ENCODE measurements around the gene PTBP3.

PTBP3 gene

GRCh38 chr9:112274600-112274999, 58.8 kb downstream of the PTBP3 start:
- Histone ChIP-seq H3K9ac (ENCODE audit: low read depth, low read length, poor library complexity, severe bottlenecking) (no peak overlapping the region), H3K4me2 (ENCODE audit: low read depth, low read length, poor library complexity, severe bottlenecking) (no peak overlapping the region), H3K4me1 (ENCODE audit: insufficient read depth, low read length, poor library complexity, severe bottlenecking) (no peaks in the 10 kb centered on the region), H3K9me3 (ENCODE audit: insufficient read depth, low read depth, low read length) (no peaks in the 10 kb centered on the region), H2AFZ (ENCODE audit: low read length) (no peak overlapping the region), H3F3A (ENCODE audit: low read depth) (no peaks in the 10 kb centered on the region), H3K4me3 (ENCODE audit: low read length, poor library complexity, severe bottlenecking) (no peak overlapping the region), H3K27me3 (ENCODE audit: insufficient read depth, low read length, poor library complexity, severe bottlenecking) (no peaks in the 10 kb centered on the region), H3K9me2 (replicated peaks; ENCODE audit: low read depth, low read length) (no peaks in the 10 kb centered on the region), H3K79me2 (ENCODE audit: insufficient read depth, low read length) (peaks cover 74% of the 10 kb centered on the region), H4K20me1 (ENCODE audit: insufficient read depth, low read length, poor library complexity, severe bottlenecking) (peaks cover 20% of the 10 kb centered on the region), H3K36me3 (ENCODE audit: insufficient read depth, low read length) (peaks cover 11% of the 10 kb centered on the region; the same call in 1 of the 2 replicates)
- TF ChIP-seq, protein P1, sequence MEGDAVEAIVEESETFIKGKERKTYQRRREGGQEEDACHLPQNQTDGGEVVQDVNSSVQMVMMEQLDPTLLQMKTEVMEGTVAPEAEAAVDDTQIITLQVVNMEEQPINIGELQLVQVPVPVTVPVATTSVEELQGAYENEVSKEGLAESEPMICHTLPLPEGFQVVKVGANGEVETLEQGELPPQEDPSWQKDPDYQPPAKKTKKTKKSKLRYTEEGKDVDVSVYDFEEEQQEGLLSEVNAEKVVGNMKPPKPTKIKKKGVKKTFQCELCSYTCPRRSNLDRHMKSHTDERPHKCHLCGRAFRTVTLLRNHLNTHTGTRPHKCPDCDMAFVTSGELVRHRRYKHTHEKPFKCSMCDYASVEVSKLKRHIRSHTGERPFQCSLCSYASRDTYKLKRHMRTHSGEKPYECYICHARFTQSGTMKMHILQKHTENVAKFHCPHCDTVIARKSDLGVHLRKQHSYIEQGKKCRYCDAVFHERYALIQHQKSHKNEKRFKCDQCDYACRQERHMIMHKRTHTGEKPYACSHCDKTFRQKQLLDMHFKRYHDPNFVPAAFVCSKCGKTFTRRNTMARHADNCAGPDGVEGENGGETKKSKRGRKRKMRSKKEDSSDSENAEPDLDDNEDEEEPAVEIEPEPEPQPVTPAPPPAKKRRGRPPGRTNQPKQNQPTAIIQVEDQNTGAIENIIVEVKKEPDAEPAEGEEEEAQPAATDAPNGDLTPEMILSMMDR (conservative IDR thresholded peaks at IDR 0.05; ENCODE audit: low read length): no peak
- no peak for TF ChIP-seq EZH2phosphoT487 (IDR thresholded peaks at IDR 0.05; ENCODE audit: borderline replicate concordance)

DNA sequence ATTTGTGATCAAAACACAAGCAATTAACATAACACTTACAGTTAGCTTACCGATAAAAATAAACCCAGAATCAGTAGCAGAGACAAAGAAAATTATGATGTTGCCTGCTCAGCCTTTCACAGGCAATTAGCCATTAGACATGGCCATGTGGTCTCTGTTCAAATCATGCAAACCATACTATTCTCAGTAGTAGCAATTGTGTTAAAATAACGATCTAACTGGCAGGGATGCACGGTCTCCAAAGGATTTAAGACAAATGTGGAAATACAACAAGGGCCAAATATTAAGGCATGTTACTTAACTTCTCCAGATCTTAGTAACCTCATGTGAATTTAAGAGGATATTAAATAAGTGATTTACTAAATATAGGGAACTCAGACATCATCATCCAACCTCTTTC, 59.5 kb downstream of the PTBP3 start:
- H3K27me3 ChIP-seq (ENCODE audit: insufficient read depth, low read length, poor library complexity, severe bottlenecking): no peaks in the 10 kb centered on the region
- peaks cover 74% of the 10 kb centered on the region for H3K79me2 ChIP-seq (ENCODE audit: insufficient read depth, low read length)
- H3F3A ChIP-seq (ENCODE audit: low read depth): no peaks in the 10 kb centered on the region
- no peak overlapping the region for H3K9ac ChIP-seq (ENCODE audit: low read depth, low read length, poor library complexity, severe bottlenecking)
- no peaks in the 10 kb centered on the region for H3K9me3 ChIP-seq (ENCODE audit: insufficient read depth, low read depth, low read length)
- peaks cover 20% of the 10 kb centered on the region for H4K20me1 ChIP-seq (ENCODE audit: insufficient read depth, low read length, poor library complexity, severe bottlenecking)
- no peaks in the 10 kb centered on the region for H3K4me1 ChIP-seq (ENCODE audit: insufficient read depth, low read length, poor library complexity, severe bottlenecking)
- TF ChIP-seq EZH2phosphoT487 (IDR thresholded peaks at IDR 0.05; ENCODE audit: borderline replicate concordance): no peak
- TF ChIP-seq, protein P1 (conservative IDR thresholded peaks at IDR 0.05; ENCODE audit: low read length): no peak
- no peak overlapping the region for H3K4me3 ChIP-seq (ENCODE audit: low read length, poor library complexity, severe bottlenecking)
- no peaks in the 10 kb centered on the region for H3K9me2 ChIP-seq (replicated peaks; ENCODE audit: low read depth, low read length)
- no peak overlapping the region for H3K4me2 ChIP-seq (ENCODE audit: low read depth, low read length, poor library complexity, severe bottlenecking)
- H2AFZ ChIP-seq (ENCODE audit: low read length): no peak overlapping the region
- peaks cover 11% of the 10 kb centered on the region; the same call in 1 of the 2 replicates for H3K36me3 ChIP-seq (ENCODE audit: insufficient read depth, low read length)

- H3K9me3 ChIP-seq (ENCODE audit: insufficient read depth, low read depth, low read length): no peaks in the 10 kb centered on the region
- H3F3A ChIP-seq (ENCODE audit: low read depth): no peaks in the 10 kb centered on the region
- no peak overlapping the region for H3K4me2 ChIP-seq (ENCODE audit: low read depth, low read length, poor library complexity, severe bottlenecking)
- H3K4me3 ChIP-seq (ENCODE audit: low read length, poor library complexity, severe bottlenecking): no peak overlapping the region
- no peak overlapping the region for H3K9ac ChIP-seq (ENCODE audit: low read depth, low read length, poor library complexity, severe bottlenecking)
- no peaks in the 10 kb centered on the region for H3K27me3 ChIP-seq (ENCODE audit: insufficient read depth, low read length, poor library complexity, severe bottlenecking)
- H3K4me1 ChIP-seq (ENCODE audit: insufficient read depth, low read length, poor library complexity, severe bottlenecking): no peaks in the 10 kb centered on the region
- peaks cover 23% of the 10 kb centered on the region; the same call in 1 of the 2 replicates for H3K36me3 ChIP-seq (ENCODE audit: insufficient read depth, low read length)
- peaks cover 53% of the 10 kb centered on the region for H3K79me2 ChIP-seq (ENCODE audit: insufficient read depth, low read length)
- H4K20me1 ChIP-seq (ENCODE audit: insufficient read depth, low read length, poor library complexity, severe bottlenecking): peaks cover 18% of the 10 kb centered on the region
- H3K9me2 ChIP-seq (replicated peaks; ENCODE audit: low read depth, low read length): no peaks in the 10 kb centered on the region
- TF ChIP-seq EZH2phosphoT487 (IDR thresholded peaks at IDR 0.05; ENCODE audit: borderline replicate concordance): no peak
- TF ChIP-seq, protein P1 (conservative IDR thresholded peaks at IDR 0.05; ENCODE audit: low read length): no peak
- no peak overlapping the region for H2AFZ ChIP-seq (ENCODE audit: low read length)
Observed at GRCh38 chr9:112271466-112272098, 61.8 kb downstream of the PTBP3 start.

Measured in Loucy (cell line).